GM12873 (cell line): ENCODE measurements around the gene ZNF879.

ENCODE experiments used
- TF ChIP-seq, protein P1 (sequence below): IDR thresholded peaks from 2 replicates; pipeline ENCODE4 v1.5.1; 2012; ENCODE audit warnings: low read depth, mild to moderate bottlenecking, moderate library complexity, low read length, control low read depth; ENCODE audit not compliant: insufficient read depth; ENCODE audit errors: missing control alignments

The ZNF879 gene

DNA sequence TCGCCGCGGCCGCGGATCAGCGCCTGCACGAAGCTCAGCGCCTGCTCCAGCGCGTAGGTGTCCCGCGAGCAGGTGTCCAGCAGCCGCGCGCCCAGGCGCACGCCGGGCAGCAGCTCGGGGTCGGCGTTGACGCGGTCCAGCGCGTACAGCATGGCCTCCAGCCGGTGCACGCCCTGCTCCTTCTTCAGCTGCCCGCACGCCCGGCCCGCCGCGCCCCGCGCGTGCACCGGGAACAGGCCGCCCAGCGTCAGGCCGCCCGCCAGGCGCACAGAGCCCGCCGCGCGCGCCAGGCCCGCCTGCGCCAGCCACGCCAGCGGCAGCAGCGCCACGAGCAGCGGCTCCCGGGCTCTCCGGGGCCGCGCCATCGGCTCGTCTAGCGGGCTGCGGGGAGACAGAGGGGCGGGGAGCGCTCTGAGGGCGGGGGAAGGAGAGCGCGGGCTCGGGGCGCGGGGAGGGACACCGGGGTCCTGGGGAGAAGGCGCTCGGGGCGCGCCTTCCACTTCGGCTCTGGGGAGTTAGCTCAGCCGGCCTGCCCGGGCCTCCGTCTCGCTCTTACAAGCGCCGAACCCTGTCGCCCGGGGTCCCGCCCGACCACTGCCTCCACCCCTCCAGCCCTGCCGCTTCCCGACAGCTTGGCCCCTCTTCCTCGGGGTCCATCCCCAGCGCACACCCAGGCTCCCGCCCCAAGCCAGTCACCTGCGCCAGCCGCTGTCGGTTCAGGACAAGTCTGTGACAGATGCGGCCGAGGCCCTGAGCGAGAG lies 28.8 kb upstream of the ZNF879 start, which contains the start of gene GRM6:
GRM6 (minus strand) TSS at position 741 of the 761 bp plus-strand sequence; CDS start at position 365, 376 bp downstream.
- TF ChIP-seq, protein P1, sequence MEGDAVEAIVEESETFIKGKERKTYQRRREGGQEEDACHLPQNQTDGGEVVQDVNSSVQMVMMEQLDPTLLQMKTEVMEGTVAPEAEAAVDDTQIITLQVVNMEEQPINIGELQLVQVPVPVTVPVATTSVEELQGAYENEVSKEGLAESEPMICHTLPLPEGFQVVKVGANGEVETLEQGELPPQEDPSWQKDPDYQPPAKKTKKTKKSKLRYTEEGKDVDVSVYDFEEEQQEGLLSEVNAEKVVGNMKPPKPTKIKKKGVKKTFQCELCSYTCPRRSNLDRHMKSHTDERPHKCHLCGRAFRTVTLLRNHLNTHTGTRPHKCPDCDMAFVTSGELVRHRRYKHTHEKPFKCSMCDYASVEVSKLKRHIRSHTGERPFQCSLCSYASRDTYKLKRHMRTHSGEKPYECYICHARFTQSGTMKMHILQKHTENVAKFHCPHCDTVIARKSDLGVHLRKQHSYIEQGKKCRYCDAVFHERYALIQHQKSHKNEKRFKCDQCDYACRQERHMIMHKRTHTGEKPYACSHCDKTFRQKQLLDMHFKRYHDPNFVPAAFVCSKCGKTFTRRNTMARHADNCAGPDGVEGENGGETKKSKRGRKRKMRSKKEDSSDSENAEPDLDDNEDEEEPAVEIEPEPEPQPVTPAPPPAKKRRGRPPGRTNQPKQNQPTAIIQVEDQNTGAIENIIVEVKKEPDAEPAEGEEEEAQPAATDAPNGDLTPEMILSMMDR = no peak

DNA sequence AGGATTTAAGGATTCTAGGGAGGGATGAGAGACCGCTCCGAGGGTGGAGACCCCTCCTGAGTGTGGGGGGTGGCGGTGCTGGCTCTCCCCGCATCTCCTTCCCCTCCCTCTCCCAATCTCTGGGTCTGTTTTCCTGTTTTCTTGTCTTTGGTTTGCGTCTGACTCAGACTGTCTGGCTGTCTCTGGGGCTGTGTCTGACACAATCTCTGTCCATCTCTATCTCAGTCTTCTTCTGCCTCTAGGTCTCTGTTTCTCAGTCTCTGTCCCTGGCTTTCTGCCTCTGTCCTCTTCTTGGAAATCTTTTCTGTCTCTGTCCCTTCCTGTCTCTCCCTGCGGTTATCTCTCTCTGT lies 28.3 kb upstream of the ZNF879 start:
- TF ChIP-seq, protein P1 = no peak

DNA sequence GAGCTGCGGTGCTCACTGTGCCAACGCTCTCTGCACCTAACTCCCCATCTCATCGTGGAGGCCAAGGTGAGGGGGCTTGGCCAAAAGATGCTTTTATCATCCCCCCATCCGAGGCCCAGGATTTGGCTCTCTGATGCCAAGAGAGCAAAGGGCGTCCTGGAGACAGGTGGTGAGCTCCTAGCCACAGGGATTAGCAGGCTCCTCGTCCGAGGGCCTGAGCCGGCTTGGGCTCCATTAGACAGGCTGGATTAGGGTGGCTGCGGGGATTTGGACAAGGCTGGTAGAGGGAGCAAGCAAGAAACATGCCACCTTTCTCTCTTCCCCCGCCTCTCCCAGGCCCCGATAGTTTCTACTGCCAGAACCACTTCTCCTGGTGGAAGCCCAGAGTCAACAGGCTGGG lies 27.4 kb upstream of the ZNF879 start:
- TF ChIP-seq, protein P1 = no peak

DNA sequence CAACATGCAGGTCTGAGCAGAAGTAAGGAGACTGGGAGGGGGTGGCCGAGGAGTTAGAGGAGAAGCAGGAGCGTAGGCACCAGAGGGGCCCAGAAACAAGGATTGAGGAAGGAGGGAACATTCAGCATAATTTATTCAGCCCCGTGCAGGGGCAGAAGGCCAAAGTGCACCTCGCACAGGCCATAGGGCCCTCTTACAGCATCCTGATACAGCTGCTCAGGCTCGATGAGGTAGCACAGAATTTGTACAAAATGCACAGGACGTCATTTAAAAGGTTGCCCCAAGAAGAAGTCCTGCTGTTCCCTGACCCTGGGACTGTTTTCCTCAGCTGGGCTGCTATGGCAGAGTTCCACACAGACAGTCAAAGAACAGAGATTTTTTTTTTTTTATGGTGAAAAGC lies 26.4 kb upstream of the ZNF879 start:
- TF ChIP-seq, protein P1 = no peak

DNA sequence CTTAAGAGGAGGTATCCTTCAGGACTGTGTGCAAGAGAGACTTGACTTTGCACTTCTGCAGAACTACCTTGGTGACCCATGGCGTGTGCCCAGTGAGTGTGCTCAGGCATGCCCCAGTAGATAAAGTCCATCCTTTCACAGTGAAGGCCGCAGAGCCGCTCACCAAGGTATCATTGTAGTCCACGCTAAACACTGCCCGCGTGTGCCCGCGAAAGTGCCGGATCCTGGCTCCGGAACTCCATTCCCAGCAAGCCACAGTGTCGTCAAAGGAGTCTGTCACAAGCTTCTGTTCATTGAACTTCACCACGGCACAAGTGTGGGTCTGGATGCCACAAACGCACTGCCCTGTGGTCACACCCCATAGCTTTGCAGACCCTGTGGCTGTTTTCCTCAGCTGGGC lies 25.2 kb upstream of the ZNF879 start:
- TF ChIP-seq, protein P1 = no peak

DNA sequence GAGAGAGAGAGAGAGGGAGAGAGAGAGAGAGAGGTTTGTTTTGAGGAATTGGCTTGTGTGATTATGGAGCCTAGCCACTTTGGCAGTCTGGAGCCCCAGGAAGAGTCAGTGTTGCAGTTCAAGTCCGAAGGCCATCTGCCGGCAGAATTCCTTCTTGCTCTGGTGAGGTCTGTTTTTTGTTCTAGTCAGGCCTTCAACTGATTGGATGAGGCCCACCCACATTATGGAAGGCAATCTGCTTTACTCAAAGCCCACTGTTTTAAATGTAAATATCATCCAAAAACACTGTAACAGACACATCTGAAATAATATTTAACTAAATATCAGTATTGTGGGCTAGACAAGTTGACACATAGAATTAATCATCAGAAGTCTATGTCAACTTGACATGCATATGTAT lies 17.0 kb upstream of the ZNF879 start:
- TF ChIP-seq, protein P1 = no peak

DNA sequence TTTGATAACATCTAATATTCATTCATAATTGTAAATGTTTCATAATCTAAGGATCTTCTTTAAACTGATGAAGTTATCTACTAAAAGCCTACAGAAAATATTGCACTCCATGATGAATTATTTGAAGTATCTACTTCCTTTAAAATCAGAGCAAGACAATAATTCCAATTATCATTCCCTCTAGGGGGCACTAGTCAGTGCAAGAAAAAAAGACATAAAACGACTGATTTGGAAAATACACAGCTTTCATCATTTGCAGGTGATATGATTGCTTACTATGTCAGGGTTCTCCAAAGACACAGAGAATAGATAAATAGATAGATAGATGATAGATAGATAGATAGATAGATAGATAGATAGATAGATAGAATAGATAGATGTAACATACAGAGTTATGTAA lies 14.9 kb upstream of the ZNF879 start:
- TF ChIP-seq, protein P1 = no peak
